CD4-positive, alpha-beta memory T cell (primary cell): ENCODE measurements around the gene DOK6. TPM values are rescaled to one million over a fixed set of nuclear protein-coding genes. Genes with fewer than 3 reads are reported as not detected.

Experiments
- CTCF ChIA-PET: fragments of 350-600 bp; sonication (Branson Sonifier 250); formaldehyde crosslinking; loops from one replicate; lab custom pipeline; 2021; ENCODE audit warnings: inconsistent platforms; ENCODE audit not compliant: partially characterized antibody; lab: Charles Lee
- POLR2A ChIA-PET: fragments of 350-600 bp; sonication (Branson Sonifier 250); formaldehyde crosslinking; loops from one replicate; lab custom pipeline; 2021; ENCODE audit not compliant: partially characterized antibody; lab: Charles Lee
- DNase-seq, 5 donors: peaks; one replicate each; pipeline versions ENCODE4 v3.0.0 to v3.0.0-alpha.2; 2020 to 2022; ENCODE audit warnings: mixed read lengths in 1 of 5
- H3K27ac ChIP-seq: one replicate; pipeline ENCODE4 v1.7.0; 2013; ENCODE audit warnings: low read depth, low read length
- H3K27me3 ChIP-seq: 2 replicates; pipeline ENCODE4 v1.7.0; 2013; ENCODE audit warnings: mild to moderate bottlenecking, low read length, moderate library complexity; ENCODE audit not compliant: insufficient read depth
- H3K36me3 ChIP-seq: 2 replicates; pipeline ENCODE4 v1.7.0; 2013; ENCODE audit warnings: mild to moderate bottlenecking, low read length, moderate library complexity; ENCODE audit not compliant: insufficient read depth
- H3K4me1 ChIP-seq: 2 replicates; pipeline ENCODE4 v1.7.0; 2013; ENCODE audit warnings: mild to moderate bottlenecking, low read length, moderate library complexity; ENCODE audit not compliant: insufficient read depth
- H3K4me3 ChIP-seq, 2 donors: one replicate each; pipeline ENCODE4 v1.7.0; 2013; ENCODE audit warnings: low read length in 2 of 2, mild to moderate bottlenecking in 1 of 2
- H3K9me3 ChIP-seq, 2 donors: one replicate each; pipeline ENCODE4 v1.7.0; 2013; ENCODE audit warnings: low read length in 2 of 2, control low read depth in 1 of 2; ENCODE audit not compliant: control insufficient read depth in 1 of 2
- H3K27ac Mint-ChIP-seq, 7 donors: one replicate each; pipeline ENCODE4 v1.8.0; 2020 to 2021; ENCODE audit warnings: mixed read lengths in 7 of 7, mild to moderate bottlenecking in 6 of 7, inconsistent platforms in 3 of 7, moderate library complexity in 3 of 7
- H3K27me3 Mint-ChIP-seq, 2 donors: one replicate each; pipeline ENCODE4 v1.8.0; 2020 to 2021; ENCODE audit warnings: mixed read lengths in 2 of 2
- H3K36me3 Mint-ChIP-seq, 2 donors: one replicate each; pipeline ENCODE4 v1.8.0; 2020 to 2021; ENCODE audit warnings: mixed read lengths in 2 of 2, inconsistent platforms in 1 of 2, mild to moderate bottlenecking in 1 of 2
- H3K4me1 Mint-ChIP-seq, 4 donors: one replicate each; pipeline ENCODE4 v1.8.0; 2020 to 2021; ENCODE audit warnings: mixed read lengths in 4 of 4, mild to moderate bottlenecking in 1 of 4
- H3K4me3 Mint-ChIP-seq, 8 donors: one replicate each; pipeline ENCODE4 v1.8.0; 2020 to 2021; ENCODE audit warnings: mixed read lengths in 8 of 8, mild to moderate bottlenecking in 7 of 8, moderate library complexity in 6 of 8, inconsistent platforms in 3 of 8
- H3K9me3 Mint-ChIP-seq, 8 donors: one replicate each; pipeline ENCODE4 v1.8.0; 2020 to 2021; ENCODE audit warnings: mixed read lengths in 8 of 8, mild to moderate bottlenecking in 5 of 8, inconsistent platforms in 3 of 8, moderate library complexity in 1 of 8
- intact Hi-C: fragments of 100-400 bp; cut with micrococcal nuclease; formaldehyde crosslinking; loops from one replicate; pipeline ENCODE4 v1.15.1; 2023
- polyA plus RNA-seq, 2 donors: library from polyadenylated mRNA; unstranded; fragments of 300-500 nt; fragmentation: Illumina TruSeq; gene quantifications; one replicate each; pipeline ENCODE4 v1.2.3, GENCODE V29; 2021
- total RNA-seq, 2 experiments: library from RNA; stranded (reverse); gene quantifications; one replicate each; pipeline ENCODE4 v1.2.3, GENCODE V29; 2021

DOK6 gene
- total and polyA plus RNA-seq, 4 experiments from 2014 or later: 0.04 to 0.15 TPM; not detected in 2

- DNase-seq: no peak
- Histone ChIP-seq H3K9me3 (no peaks in the 10 kb centered on the region), H3K36me3 (no peaks in the 10 kb centered on the region), H3K4me3 (no peak overlapping the region), H3K27ac (no peak overlapping the region), H3K27me3 (no peaks in the 10 kb centered on the region), H3K4me1 (no peaks in the 10 kb centered on the region)
- H3K4me1 Mint-ChIP-seq: no peaks in the 10 kb centered on the region
- peaks cover 0 to 3% (median 0%) of the 10 kb centered on the region in 8 donors for H3K9me3 Mint-ChIP-seq
- no peak overlapping the region for H3K4me3 Mint-ChIP-seq
- peaks cover 0 to 5% of the 10 kb centered on the region in 2 donors for H3K27me3 Mint-ChIP-seq
- intact Hi-C loops: no loop called here
- ChIA-PET POLR2A (no interaction called here), CTCF (no interaction called here)
- no peak overlapping the region for H3K27ac Mint-ChIP-seq
- no peaks in the 10 kb centered on the region for H3K36me3 Mint-ChIP-seq
These were observed 288.6 kb downstream of the DOK6 start for GRCh38 chr18:69689121-69689759.

GRCh38 chr18:69691008-69691760 lies 290.5 kb downstream of the DOK6 start:
- H3K9me3 Mint-ChIP-seq: peaks cover 0 to 3% (median 0%) of the 10 kb centered on the region in 8 donors
- CTCF ChIA-PET: no interaction called here
- Histone ChIP-seq H3K4me1 (no peaks in the 10 kb centered on the region), H3K4me3 (no peak overlapping the region), H3K36me3 (no peaks in the 10 kb centered on the region), H3K27ac (no peak overlapping the region), H3K9me3 (no peaks in the 10 kb centered on the region), H3K27me3 (no peaks in the 10 kb centered on the region)
- H3K36me3 Mint-ChIP-seq: no peaks in the 10 kb centered on the region
- POLR2A ChIA-PET: no interaction called here
- no peak overlapping the region for H3K4me3 Mint-ChIP-seq
- intact Hi-C loops: no loop called here
- peak overlapping the region in 1 of 7 donors; percentile 43 for H3K27ac Mint-ChIP-seq
- no peaks in the 10 kb centered on the region for H3K4me1 Mint-ChIP-seq
- peaks cover 0 to 2% of the 10 kb centered on the region in 2 donors for H3K27me3 Mint-ChIP-seq
- DNase-seq: no peak

- Histone ChIP-seq H3K4me1 (no peaks in the 10 kb centered on the region), H3K27ac (no peak overlapping the region), H3K9me3 (no peaks in the 10 kb centered on the region), H3K36me3 (no peaks in the 10 kb centered on the region), H3K4me3 (no peak overlapping the region), H3K27me3 (no peaks in the 10 kb centered on the region)
- intact Hi-C loops: no loop called here
- H3K9me3 Mint-ChIP-seq: peaks cover 0 to 3% (median 0%) of the 10 kb centered on the region in 8 donors
- CTCF ChIA-PET: no interaction called here
- peaks cover 0 to 2% of the 10 kb centered on the region in 2 donors for H3K27me3 Mint-ChIP-seq
- H3K4me3 Mint-ChIP-seq: no peak overlapping the region
- DNase-seq: no peak
- H3K27ac Mint-ChIP-seq: no peak overlapping the region
- no peaks in the 10 kb centered on the region for H3K36me3 Mint-ChIP-seq
- POLR2A ChIA-PET: no interaction called here
- H3K4me1 Mint-ChIP-seq: peaks cover 0 to 6% (median 2%) of the 10 kb centered on the region in 4 donors
These were observed 296.4 kb downstream of the DOK6 start for GRCh38 chr18:69697069-69697468.

GRCh38 chr18:69697689-69698088 lies 297.0 kb downstream of the DOK6 start:
- POLR2A ChIA-PET: no interaction called here
- H3K36me3 ChIP-seq: no peaks in the 10 kb centered on the region
- no peak for DNase-seq

GRCh38 chr18:69701305-69701704 lies 300.6 kb downstream of the DOK6 start:
- no peak overlapping the region for H3K27ac Mint-ChIP-seq
- intact Hi-C loops: no loop called here
- CTCF ChIA-PET: no interaction called here
- H3K27me3 Mint-ChIP-seq: no peaks in the 10 kb centered on the region
- POLR2A ChIA-PET: no interaction called here
- no peak for DNase-seq
- Histone ChIP-seq H3K36me3 (no peaks in the 10 kb centered on the region), H3K4me3 (no peak overlapping the region), H3K9me3 (no peaks in the 10 kb centered on the region), H3K27ac (no peak overlapping the region), H3K27me3 (no peaks in the 10 kb centered on the region), H3K4me1 (no peaks in the 10 kb centered on the region)
- H3K36me3 Mint-ChIP-seq: no peaks in the 10 kb centered on the region
- H3K4me3 Mint-ChIP-seq: no peak overlapping the region
- peaks cover 0 to 2% (median 0%) of the 10 kb centered on the region in 8 donors for H3K9me3 Mint-ChIP-seq
- H3K4me1 Mint-ChIP-seq: peaks cover 0 to 10% (median 3%) of the 10 kb centered on the region in 4 donors

More at GRCh38 chr18:69697689-69698088, 297.0 kb downstream of the DOK6 start:
- Mint-ChIP-seq H3K36me3 (no peaks in the 10 kb centered on the region), H3K27me3 (peaks cover 0 to 2% of the 10 kb centered on the region in 2 donors), H3K4me3 (no peak overlapping the region), H3K27ac (no peak overlapping the region), H3K9me3 (peaks cover 0 to 3% (median 0%) of the 10 kb centered on the region in 8 donors), H3K4me1 (peaks cover 0 to 6% (median 2%) of the 10 kb centered on the region in 4 donors)
- intact Hi-C loops: no loop called here
- Histone ChIP-seq H3K9me3 (no peaks in the 10 kb centered on the region), H3K4me1 (no peaks in the 10 kb centered on the region), H3K4me3 (no peak overlapping the region), H3K27ac (no peak overlapping the region), H3K27me3 (no peaks in the 10 kb centered on the region)
- CTCF ChIA-PET: no interaction called here

GRCh38 chr18:69703461-69703860 lies 302.8 kb downstream of the DOK6 start:
- Histone ChIP-seq H3K4me3 (no peak overlapping the region), H3K36me3 (no peaks in the 10 kb centered on the region), H3K27me3 (no peaks in the 10 kb centered on the region), H3K9me3 (no peaks in the 10 kb centered on the region), H3K4me1 (no peaks in the 10 kb centered on the region), H3K27ac (no peak overlapping the region)
- no peak for DNase-seq
- intact Hi-C loops: no loop called here
- peaks cover 0 to 4% (median under 1%) of the 10 kb centered on the region in 4 donors for H3K4me1 Mint-ChIP-seq
- ChIA-PET POLR2A (no interaction called here), CTCF (no interaction called here)
- peaks cover 0 to 3% (median 0%) of the 10 kb centered on the region in 8 donors for H3K9me3 Mint-ChIP-seq
- H3K27ac Mint-ChIP-seq: no peak overlapping the region
- no peak overlapping the region for H3K4me3 Mint-ChIP-seq
- H3K27me3 Mint-ChIP-seq: no peaks in the 10 kb centered on the region
- no peaks in the 10 kb centered on the region for H3K36me3 Mint-ChIP-seq

- Histone ChIP-seq H3K9me3 (no peaks in the 10 kb centered on the region), H3K36me3 (no peaks in the 10 kb centered on the region), H3K27ac (no peak overlapping the region), H3K4me1 (no peaks in the 10 kb centered on the region), H3K27me3 (no peaks in the 10 kb centered on the region), H3K4me3 (no peak overlapping the region)
- H3K4me1 Mint-ChIP-seq: peaks cover 0 to 4% (median under 1%) of the 10 kb centered on the region in 4 donors
- no peaks in the 10 kb centered on the region for H3K36me3 Mint-ChIP-seq
- POLR2A ChIA-PET: no interaction called here
- H3K9me3 Mint-ChIP-seq: peaks cover 0 to 3% (median 0%) of the 10 kb centered on the region in 8 donors
- no peak overlapping the region for H3K27ac Mint-ChIP-seq
- H3K27me3 Mint-ChIP-seq: no peaks in the 10 kb centered on the region
- intact Hi-C loops: no loop called here
- no peak for DNase-seq
- CTCF ChIA-PET: no interaction called here
- H3K4me3 Mint-ChIP-seq: peak overlapping the region in 1 of 8 donors; percentile 51
These were observed 305.3 kb downstream of the DOK6 start for GRCh38 chr18:69705987-69706386.
